EH (cell line): ENCODE results near the gene RAX2.
A peak's percentile ranks its signal among the peaks of the same experiment; 100 is the strongest.

Experiments used
- DNase-seq: peaks from one replicate; pipeline ENCODE4 v3.0.0-alpha.2; 2015; ENCODE audit warnings: low read depth

The RAX2 gene

DNA sequence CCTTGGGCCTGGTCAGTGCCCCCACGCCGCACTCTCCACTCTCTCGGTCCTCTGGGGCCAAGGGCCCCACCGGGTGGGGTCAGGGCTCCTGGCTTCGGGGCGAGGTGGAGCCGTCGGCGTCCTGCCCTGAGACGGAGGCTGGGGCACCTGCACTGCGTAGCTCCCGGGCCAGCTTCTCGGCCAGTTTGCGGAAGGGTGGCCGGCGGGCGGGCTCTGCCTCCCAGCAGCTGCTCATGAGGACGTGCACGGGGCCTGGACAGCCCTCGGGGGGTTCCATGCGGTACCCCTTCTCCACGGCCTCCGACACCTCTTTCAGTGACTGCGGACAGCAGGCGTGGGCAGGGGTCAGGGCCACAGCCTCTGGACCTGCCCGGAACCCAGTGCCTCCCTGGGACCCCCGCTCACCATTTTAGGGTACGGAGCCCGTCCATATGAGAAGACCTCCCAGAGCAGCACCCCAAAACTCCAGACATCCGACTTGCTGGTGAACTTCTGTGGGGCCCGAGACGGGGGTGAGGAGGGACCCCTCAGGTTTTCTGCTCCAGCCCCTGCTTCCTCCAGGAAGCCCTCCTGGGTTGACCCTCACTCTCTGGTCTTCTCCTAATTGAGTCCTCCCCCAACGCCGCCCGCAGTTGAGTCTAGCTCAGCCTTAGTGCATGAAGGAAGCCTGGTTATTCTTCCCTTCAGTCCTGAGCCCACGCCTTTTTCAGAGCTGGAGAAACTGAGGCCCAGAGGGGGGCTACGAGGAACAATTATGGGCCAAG, 6.3 kb upstream of the RAX2 start:
- no peak for DNase-seq

DNA sequence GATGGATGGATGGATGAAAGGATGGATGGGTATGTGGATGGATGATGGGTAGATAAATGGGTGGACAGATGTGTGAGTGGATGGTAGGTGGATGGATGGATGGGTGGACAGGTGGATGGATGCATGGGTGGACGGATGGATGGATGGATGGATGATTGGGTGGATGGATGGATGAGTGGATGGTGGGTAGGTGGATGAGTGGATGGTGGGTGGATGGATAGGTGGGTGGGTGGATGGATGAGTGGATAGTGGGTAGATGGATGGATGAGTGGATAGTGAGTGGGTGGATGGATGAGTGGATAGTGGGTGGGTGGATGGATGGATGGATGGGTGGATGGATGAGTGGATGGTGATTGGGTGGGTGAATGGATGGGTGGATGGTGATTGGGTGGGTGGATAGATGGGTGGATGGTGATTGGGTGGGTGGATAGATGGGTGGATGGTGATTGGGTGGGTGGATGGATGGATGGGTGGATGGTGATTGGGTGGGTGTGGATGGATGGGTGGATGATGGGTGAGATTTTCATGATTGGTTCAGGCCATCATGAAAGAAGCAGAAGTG, 4.5 kb upstream of the RAX2 start:
- no peak for DNase-seq

DNA sequence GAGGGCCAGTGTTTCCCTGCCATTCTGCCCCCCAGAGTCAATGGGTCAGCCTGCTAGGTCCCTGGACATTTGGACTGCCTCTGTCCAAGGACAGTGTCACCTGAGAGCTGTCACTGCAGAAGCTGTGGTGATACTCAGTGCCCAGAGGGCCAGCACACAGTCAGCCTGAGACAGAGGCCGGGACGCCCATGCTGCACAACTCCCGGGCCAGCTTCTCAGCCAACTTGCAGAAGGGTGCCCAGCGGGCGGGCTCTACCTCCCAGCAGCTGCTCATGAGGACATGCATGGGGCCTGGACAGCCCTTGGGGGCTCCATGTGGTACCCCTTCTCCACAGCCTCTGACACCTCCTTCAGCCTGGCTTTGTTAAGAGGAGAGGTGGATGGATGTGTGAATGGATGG, 3.8 kb upstream of the RAX2 start:
- DNase-seq = no peak

DNA sequence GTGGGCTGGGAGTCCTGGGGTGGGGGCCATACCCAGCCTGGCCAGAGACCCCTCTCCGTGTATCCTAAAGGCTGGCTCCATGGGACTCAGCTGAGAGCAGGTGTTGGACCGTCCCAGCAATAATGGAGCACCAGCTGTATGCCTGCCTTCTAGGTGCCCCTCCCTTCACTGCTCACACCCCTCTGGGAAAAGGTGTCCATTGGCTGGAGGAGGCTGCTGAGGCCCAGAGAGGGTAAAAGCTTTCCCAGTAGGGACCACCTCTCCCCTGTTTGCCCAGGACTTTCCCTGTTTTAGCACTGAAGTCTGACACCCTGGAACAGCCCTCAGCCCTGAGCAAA, 3.3 kb upstream of the RAX2 start:
- DNase-seq = no peak

DNA sequence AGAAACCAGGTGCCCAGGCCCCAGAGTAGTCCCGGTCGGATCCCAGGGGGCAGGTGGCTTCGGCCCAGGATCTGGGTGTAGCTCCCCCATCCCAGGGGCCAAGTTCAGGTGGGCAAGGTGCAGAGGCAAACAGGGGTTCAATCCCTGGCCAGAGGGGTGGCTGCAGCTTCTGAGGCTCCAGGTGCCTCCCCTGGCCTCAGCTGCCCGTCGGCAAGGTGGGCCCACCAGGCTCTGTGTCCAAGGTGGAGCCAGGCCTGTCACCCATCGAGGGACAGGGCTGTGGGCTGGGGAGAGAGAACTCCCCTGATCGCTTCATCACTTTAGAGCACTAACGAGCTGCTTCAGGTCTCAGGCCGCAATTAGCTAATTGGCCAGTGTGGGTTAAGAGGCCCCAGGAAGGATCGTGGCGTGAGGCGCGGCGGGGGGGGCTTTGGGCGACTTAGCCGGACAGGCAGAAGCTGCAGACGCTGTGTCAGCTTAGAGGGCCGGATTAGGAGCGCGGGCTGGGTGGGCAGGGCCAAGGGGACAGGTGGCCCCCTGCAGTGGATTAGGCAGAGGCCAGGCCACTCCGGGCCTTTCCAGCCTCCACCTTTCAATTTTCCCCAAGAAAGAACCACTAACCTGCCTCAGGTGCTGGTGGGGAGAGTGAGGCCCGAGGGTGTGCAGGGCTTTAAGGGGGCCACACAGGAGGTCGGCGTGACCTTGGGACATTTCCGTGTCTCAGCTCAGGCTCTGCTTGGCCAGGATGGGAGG, 2.8 kb upstream of the RAX2 start:
- no peak for DNase-seq

DNA sequence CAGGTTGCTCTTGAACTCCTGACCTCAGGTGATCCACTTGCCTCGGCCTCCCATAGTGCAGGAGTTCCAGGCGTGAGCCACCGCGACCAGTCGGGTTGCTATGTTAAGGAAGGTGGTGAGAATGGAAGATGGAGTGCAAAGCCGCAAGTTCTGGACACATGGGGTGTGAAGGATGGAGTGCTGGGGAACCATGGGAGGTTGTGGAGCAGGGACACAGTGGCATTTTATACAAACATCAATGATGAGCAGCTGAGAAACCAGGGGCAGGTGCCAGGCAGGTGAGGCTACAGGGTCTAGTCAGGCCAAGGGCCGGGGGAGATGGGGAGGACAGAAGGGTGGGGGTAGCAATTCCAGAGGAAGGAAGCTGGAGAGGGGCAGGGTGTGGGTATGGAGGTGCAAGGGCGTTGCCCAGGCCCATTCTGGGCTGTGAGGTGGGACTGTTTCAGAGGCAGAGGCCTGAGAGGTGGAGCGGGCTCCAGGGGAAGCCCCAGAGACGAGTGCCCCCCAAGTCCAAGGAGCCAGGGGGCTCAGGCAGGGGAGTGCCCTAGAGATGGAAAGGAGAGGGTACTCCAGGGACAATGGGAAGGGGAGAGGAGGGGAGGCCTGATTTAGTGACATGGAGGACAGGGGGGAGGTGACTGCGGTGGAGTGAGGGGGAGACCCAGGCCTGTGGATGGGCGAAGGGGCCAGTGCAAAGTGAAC, 1.9 kb upstream of the RAX2 start:
- DNase-seq = no peak

DNA sequence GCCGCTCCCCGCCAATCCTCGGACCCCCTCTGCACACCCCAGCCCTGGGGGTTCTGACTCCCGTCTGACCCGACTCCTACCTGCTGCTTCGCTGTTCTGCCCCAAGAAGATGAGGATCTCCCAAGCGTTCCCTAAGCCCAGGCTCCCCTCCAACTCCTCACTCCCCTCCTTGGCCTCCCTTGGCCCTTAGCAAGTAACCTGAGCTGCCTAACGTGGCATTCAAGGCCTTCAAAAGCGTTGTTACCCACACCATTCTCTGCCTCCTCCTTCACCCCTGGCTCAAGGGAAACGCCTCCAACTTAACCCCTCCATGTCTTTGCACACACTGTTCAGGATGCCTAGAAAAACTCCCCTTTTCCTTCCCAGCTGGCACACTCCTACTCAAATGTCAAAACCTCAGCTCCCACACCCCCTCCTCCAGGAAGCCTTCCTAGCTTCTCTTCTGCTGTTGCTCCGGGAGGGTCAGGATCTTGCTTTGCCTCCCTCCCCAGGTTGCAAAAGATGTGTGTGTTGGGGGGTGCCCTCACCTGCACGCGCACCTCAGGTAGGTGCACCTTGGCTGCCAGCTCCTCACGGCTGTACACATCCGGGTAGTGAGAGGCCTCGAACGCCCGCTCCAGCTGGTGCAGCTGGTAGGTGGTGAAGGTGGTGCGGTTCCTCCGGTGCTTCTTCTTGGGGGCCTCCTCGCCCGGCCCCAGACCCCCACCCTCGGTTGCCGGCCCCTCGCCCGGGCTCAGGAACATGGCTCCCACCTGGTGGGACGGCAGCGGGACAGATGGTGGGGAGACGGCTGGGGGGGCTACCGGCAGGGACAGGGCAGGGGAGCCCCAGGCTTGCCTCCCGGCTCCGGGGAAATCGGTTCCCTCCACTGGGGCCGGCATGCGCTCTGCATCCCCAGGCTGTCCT, 775 bp downstream of the RAX2 start:
- no peak for DNase-seq

DNA sequence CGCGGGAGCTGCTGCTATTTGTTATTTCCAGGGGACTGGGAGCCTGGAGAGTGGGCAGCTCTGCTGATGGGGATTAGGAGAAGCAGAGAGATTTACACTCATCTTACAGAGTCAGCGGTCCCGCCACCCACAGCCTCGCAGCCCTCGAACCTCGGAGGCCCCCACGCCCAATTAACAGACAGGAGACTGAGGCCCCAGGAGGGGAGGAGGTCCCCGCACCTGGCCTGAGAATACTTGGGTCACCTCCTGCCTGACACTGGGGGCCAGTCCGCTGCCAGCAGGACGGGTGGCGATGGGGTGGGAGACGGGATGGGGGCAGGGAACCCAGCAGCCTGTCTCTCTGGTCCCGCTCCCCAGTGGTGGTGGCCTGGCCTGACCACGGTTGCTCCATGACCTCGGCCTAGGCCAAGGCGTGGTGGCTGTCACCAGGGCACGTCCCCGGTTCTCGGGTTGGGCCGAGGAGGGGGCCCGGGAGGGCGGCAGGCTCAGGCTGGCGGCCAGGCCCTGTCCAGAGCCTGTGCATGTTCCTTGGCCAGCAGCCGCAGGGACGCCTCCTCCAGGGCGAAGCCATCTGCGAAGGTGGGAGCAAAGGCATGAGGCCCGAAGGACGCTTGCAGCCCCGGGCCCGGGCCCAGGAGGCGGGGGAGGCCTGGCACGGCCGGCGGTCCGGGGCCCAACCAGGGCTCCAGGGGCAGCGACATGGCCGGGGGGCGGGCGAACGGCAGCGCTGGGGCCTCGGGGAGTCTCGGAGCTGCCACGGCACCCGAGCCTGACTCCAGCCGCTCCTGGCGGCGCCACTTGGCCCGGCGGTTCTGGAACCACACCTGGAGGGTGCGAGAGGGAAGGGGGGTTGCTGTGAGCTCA, 1.7 kb downstream of the RAX2 start:
- no peak for DNase-seq

DNA sequence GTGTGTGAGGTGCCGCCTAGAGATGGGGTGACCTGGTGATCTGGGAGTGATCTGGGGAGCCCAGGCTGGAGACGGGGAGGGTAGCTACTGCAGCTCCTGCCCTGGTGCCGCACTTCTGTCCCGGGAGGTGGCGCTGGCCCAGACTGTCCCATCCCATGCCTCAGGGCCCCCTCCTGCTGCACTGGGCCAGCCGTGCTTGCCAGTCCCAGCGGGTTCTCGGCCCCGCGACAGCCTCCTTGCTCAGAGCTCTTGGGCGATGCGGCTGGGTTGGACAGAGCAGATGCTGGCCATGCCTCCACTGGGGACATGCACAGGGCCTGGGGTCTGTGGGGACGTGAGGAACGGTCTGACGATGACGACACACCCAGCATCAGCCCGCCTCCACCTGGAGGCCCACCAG, 2.5 kb downstream of the RAX2 start:
- no peak for DNase-seq

DNA sequence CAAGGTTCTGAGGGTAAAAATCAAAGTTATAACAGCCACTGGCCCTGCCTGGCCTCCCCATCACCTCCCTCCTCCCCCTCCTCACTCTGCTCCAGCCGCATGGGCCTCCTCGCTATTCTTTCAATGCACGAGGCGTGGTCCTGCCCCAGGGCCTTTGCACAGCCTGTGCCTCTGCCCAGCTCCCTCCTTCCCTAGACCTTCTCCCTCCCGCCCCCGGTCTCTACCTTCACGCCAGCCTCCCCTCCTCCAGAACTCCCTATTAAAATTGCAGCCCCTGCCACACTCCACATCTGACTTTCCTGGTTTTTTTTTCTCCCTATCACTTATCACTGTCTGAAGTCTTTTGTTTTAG, 3.3 kb downstream of the RAX2 start:
- DNase-seq = no peak

DNA sequence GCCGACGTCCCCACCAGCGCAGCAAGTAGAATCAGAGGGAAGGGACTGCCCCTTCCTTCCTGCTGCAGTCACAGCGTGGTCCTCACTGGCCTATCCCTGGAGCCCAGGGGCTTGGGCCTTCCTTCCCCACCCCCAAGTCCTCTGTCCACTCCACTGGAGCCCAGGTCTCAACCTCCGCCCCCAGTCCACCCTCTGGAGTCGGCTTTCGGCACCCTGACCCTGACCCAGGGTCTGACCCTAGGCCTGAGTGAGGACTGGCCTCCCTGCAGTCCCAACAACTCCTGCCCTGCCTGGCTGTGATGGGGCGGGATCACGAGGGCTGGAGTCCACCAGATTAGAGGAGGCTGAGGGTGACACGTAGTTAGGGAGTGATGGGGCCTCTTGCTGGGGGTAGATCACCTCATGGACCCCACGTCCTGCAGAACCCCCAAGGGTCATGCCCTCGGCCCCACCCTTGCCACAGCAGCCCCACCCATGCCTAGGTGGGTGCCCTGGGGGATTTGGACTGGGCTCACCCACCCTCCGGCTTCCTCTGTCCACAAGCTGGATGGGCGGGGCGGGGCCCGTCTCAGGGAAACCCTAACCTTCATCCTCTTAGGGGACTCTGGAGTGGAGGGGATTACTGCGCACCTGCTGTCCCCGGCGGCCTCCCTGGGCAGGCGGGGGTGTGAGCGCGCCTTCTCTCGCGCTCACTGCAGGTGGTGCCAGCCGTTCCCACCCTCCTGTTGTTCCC, 3.8 kb downstream of the RAX2 start:
- DNase-seq = no peak

DNA sequence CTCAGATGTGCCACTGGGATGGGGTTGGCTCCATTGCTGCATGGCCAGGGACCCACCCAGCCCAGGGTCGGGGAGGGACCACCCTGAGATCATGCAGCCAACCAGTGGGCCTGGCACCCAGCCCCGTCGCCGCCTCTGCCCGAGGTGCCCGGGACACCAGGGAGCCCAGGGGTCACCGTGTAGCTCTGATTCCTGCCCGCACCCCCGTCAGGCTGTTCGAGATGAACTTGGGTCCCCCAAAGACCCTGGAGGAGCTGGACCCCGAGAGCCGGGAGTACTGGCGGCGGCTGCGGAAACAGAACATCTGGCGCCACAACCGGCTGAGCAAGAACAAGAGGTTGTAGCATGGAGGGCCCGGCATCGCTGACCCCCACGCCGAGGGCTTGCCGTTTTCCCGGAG, 5.0 kb downstream of the RAX2 start:
- DNase-seq = no peak

DNA sequence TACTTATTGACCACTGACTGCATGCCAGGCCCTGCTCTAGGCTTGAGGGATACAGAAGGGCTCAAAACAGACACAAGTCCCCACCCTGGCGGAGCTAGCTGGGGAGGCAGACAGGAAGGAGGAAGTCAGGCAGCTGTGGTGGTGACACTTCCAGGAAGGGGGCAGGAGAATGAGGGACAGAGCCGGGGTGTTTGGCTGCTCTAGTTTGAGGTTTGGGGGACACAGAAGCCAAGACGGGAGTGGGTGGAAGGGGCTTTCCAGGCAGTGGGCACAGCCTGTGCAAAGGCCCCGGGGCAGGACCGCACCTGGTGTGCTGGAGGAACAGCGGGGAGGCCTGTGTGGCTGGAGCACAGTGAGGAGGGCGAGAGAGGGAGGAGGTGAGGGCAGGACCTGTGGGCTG, 5.5 kb downstream of the RAX2 start:
- no peak for DNase-seq

DNA sequence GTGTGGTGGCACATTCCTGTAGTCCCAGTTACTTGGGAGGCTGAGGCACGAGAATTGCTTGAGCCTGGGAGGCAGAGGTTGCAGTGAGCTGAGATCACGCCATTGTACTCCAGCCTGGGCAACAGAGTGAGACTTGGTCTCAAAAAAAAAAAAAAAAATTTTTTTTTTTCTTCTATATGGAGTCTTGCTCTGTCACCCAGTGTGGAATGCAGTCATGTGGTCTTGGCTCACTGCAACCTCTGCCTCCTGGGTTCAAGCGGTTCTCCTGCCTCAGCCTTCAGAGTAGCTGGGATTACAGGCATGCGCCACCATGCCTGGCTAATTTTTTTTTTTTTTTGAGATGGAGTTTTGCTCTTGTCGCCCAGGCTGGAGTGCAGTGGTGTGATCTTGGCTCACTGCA, 6.3 kb downstream of the RAX2 start:
- peak; percentile 50 for DNase-seq

DNA sequence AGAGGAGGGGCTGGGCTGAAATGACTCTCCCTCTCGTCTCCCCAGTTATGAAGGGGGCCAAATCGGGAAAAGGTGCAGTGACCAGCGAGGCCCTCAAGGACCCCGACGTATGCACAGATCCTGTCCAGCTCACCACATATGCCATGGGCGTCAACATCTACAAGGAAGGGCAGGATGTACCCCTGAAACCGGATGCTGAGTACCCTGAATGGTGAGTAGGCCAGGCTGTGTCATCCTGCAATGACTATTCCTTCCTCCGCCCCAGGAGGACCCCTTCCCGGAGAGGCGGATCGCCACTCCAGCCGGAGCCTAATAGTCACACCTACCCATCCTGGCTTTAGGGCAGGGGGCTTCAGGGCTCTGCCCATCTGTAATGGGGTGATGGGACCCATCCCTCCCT, 6.9 kb downstream of the RAX2 start:
- no peak for DNase-seq

DNA sequence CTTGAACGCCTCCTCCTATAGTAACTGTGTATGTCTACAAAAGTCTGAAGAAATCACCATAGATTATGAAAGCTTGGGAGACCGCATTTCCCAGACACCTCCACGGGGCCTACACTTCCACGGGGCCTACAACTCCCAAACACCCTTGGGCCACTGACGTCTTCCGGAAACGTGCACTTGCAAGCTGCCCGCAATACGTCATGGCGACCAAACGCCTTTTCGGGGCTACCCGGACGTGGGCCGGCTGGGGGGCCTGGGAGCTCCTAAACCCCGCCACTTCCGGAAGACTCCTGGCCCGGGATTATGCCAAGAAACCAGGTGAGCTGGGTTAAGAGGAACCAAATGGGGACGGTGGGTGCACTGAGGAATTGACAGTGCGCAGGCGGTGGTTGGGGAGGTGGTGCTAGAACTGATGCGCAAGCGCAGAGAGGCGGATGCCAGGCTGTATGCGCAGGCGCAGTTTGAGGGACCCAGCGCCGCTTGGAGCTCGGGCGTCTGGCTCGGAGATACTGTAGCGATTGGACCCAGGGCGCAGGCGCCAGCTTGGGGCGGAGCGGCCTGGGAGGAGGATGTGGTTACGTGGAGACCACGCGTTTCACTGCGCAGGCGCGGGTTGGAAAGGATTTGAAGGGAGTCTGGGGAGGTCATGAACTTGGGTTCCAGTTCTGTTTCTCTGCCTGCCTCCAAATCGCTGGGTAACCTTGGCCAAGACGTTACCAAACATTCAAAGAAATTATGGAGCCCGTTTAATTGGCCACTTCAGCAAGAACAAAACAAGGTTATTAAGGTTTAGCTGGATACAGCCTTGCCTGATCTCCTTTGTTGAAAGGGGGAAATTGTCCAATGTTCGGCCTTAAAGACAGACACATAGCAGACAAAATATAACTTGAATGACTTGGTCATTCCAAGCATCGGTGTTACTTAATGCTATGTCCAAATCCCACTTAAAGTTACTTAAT, 9.2 kb downstream of the RAX2 start, which contains the start of gene MRPL54:
Gene MRPL54, plus strand, starts transcription at position 182 of the 959 bp plus-strand sequence. Its CDS starts 19 bp downstream, at position 201.
- DNase-seq = peak; percentile 99

DNA sequence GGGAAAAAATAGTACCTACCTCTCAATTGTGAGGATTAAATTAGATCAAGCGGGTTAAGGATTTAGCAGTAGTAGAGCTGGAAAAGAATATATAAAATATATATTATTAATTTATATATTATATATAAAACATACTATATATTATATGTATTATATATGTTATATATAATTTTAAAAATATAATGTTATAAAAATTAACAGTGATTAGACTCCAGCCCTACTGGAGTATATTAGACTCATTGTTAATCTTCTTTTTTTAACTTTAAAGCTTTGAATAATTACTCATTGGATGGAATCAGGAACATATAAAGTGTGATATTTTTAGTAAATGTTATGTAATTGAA, 9.9 kb downstream of the RAX2 start:
- no peak for DNase-seq

DNA sequence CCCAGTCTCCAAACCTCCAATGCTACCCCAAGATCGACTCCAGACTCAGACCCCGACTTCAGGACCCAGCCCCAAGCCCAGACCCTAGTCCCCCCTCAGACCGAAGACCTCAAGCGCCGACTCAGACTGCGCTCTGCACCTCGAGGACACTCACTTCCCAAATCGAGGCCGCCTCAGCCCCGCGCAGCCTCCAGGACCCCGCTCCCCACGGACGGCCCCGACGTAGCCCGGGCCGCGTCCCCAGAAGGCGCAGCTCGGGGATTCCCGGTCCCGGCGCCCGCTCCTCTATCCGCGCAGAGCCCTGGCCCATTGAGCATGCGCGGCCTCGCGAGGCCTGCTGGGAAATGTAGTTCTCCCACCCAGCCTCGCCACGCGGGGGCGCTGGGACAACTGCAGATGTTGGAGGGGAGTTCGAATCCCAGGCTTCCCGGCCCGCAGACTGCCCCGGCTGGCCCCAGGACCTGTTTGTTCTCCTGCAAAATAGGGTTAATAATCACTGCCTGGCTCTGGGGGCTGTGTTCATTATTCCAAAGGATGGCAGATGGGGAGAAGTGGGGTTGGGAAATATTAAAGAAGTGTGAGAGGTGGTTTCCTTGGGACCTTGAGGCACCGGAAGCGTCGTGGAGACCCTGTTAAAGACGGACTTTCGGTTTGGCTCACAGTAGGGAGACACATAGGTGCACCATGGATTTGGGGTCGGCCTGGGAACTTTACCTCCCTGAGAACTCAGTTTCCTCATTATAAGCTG, 10.5 kb downstream of the RAX2 start, which contains the start of gene APBA3:
Gene APBA3, minus strand, starts transcription at position 311 of the 748 bp plus-strand sequence. CDS start 1,428 bp downstream, outside the sequence.
- peak; percentile 88 for DNase-seq
